ENCODE results near the gene TCF7L2. TPM values are rescaled to one million over a fixed set of nuclear protein-coding genes. Genes with fewer than 3 reads are reported as not detected.
A peak's percentile ranks its signal among the peaks of the same experiment; 100 is the strongest.

Gene TCF7L2
- total RNA-seq, 3 donors from 2014 or later: 33.1 to 44.2 (median 34.1) TPM

- H3K4me3 ChIP-seq: no peak overlapping the region
- intact Hi-C loops (cut with DNase I; ENCODE audit: low total_unique reads): no loop called here
- DNase-seq (ENCODE audit: low spot score in 2 of 2): no peak
- no peaks in the 10 kb centered on the region for H3K27me3 ChIP-seq
- H3K9me3 ChIP-seq: no peaks in the 10 kb centered on the region
- H3K36me3 ChIP-seq: no peaks in the 10 kb centered on the region
- H3K4me1 ChIP-seq: peaks cover 0 to 8% of the 10 kb centered on the region in 2 donors
- peak overlapping the region in 1 of 2 donors; percentile 80 for H3K27ac ChIP-seq
- TF ChIP-seq CTCF (IDR thresholded peaks at IDR 0.05): no peak
- no peak for TF ChIP-seq POLR2A (IDR thresholded peaks at IDR 0.05)
- TF ChIP-seq POLR2AphosphoS5 (IDR thresholded peaks at IDR 0.05): no peak
Observed at GRCh38 chr10:113044016-113044755, 94.1 kb downstream of the TCF7L2 start.

DNA sequence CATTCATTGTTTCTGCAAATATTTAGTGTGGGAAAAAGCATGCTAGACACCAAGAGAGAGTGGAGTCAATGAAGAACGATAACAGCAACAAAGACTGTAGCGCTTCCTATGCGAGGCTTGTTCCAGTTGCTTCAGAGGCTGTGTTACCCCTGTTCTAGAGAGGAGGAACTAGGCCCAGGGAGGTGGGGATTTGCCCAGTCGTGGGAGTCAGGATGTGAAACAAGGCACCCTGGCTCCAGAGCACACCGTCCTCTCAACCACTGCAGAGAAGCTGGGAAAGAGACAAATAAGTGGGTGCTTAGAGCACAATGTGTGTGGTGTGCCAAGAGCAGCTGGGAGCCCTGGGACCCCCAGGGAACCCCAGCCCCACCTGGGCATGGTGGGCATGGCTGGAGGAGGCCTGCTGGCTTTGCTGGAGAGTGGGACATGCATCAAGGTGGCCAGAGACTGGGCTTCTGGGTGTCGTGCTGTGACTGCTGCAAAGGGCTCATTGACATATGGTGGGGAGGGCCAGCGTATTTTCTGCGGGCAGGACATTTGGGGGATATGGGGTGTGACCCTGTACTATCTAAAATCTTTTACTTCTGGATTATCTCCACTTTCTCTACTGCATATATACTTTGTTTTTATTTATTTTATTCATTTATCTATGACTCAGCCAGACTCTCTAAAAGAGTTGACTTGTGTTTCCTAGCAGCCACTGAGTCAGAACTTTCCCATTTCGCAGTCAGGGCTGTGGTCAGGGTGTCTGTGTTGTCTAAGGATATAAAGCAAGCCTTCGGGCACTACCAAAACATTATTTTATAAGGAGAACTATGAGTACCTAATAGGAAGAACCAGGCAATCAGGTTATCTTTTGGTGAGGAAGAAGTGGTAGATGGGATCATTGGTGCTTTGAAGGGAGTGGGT lies 95.4 kb downstream of the TCF7L2 start:
- no peak for DNase-seq (ENCODE audit: low spot score in 2 of 2)
- H3K4me3 ChIP-seq: no peak overlapping the region
- no peaks in the 10 kb centered on the region for H3K36me3 ChIP-seq
- no peak for TF ChIP-seq POLR2A (IDR thresholded peaks at IDR 0.05)
- TF ChIP-seq CTCF (IDR thresholded peaks at IDR 0.05): no peak
- TF ChIP-seq POLR2AphosphoS5 (IDR thresholded peaks at IDR 0.05): no peak
- no peaks in the 10 kb centered on the region for H3K27me3 ChIP-seq
- H3K9me3 ChIP-seq: no peaks in the 10 kb centered on the region
- intact Hi-C loops (cut with DNase I; ENCODE audit: low total_unique reads): no loop called here
- peak overlapping the region; percentile 18 to 80 for H3K27ac ChIP-seq
- peaks cover 0 to 8% of the 10 kb centered on the region in 2 donors for H3K4me1 ChIP-seq

- H3K36me3 ChIP-seq: no peaks in the 10 kb centered on the region
- DNase-seq (ENCODE audit: low spot score in 2 of 2): no peak
- no peaks in the 10 kb centered on the region for H3K27me3 ChIP-seq
- H3K4me3 ChIP-seq: no peak overlapping the region
- intact Hi-C loops (cut with DNase I; ENCODE audit: low total_unique reads): no loop called here
- H3K27ac ChIP-seq: peak overlapping the region; percentile 51 to 82
- TF ChIP-seq POLR2AphosphoS5 (IDR thresholded peaks at IDR 0.05) (no peak), POLR2A (IDR thresholded peaks at IDR 0.05) (no peak), CTCF (IDR thresholded peaks at IDR 0.05) (no peak)
- peaks cover 0 to 7% of the 10 kb centered on the region in 2 donors for H3K4me1 ChIP-seq
- no peaks in the 10 kb centered on the region for H3K9me3 ChIP-seq
Observed at GRCh38 chr10:113047151-113047550, 97.1 kb downstream of the TCF7L2 start.

GRCh38 chr10:113047605-113047962 lies 97.5 kb downstream of the TCF7L2 start:
- intact Hi-C loops (cut with DNase I; ENCODE audit: low total_unique reads): no loop called here
- peaks cover 0 to 3% of the 10 kb centered on the region in 2 donors for H3K4me1 ChIP-seq
- H3K9me3 ChIP-seq: no peaks in the 10 kb centered on the region

More at GRCh38 chr10:113047605-113047962, 97.5 kb downstream of the TCF7L2 start:
- Histone ChIP-seq H3K36me3 (no peaks in the 10 kb centered on the region), H3K27ac (peak overlapping the region; percentile 51 to 82), H3K27me3 (no peaks in the 10 kb centered on the region), H3K4me3 (no peak overlapping the region)
- TF ChIP-seq POLR2AphosphoS5 (IDR thresholded peaks at IDR 0.05) (no peak), POLR2A (IDR thresholded peaks at IDR 0.05) (no peak), CTCF (IDR thresholded peaks at IDR 0.05) (no peak)
- DNase-seq (ENCODE audit: low spot score in 2 of 2): no peak
